ENCODE measurements around the gene PRKCE. TPM values are rescaled to one million over a fixed set of nuclear protein-coding genes. Genes with fewer than 3 reads are reported as not detected.

Gene PRKCE
- total RNA-seq, 2 donors from 2014 or later: 21.7 to 26.9 TPM

GRCh38 chr2:46067501-46068305, 416.2 kb downstream of the PRKCE start:
- intact Hi-C loops (cut with DNase I): loop anchor here (5.0 to 10.0 kb wide), 3 partner anchors 227 to 1190 kb away; partner anchors contain the start of gene EPAS1 (in 1 of the 2)
- no peak for DNase-seq (ENCODE audit: low spot score)

DNA sequence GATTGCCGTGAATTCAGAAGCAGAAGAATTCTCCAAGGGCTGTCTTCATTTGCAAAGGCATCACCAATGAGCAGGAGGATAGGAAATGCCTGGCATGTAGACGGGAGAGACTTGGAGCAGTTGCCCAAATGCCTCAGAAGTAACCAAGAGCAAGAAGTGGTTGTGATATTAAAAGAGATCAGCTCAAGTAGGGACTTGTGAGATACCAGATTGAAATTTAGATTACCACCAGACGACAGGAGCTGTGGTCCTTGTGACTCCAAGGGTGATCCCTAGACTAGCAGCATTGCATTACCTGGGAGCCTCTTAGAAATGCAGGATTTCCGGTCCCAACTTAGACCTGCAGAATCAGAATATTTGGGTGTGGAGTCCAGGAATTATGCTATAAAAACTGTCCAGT, 417.2 kb downstream of the PRKCE start:
- intact Hi-C loops (cut with DNase I): loop anchor here (5.0 to 10.0 kb wide), 3 partner anchors 226 to 1191 kb away; partner anchors contain the start of gene EPAS1 (in 1 of the 2)
- DNase-seq (ENCODE audit: low spot score): no peak

DNA sequence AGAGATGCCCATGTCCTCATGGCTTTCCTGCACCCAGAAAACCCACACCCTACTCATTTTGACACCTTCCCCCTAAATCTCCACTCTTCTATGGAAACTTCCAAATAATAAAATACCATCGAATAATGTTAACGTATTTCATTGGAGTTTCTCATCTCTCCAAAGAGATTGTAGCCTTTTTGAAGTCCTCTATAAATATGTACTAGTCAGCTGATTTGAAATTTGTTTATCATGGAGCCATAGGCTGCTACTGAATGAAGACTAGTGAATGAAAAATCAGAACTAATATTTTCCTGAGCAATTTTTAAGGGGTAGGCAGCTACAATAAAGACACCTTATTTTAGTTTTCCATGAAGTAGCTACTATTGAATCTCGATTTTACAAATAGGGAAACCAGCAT, 419.6 kb downstream of the PRKCE start:
- intact Hi-C loops (cut with DNase I): no loop called here

GRCh38 chr2:46072101-46072820, 420.8 kb downstream of the PRKCE start:
- intact Hi-C loops (cut with DNase I): no loop called here
- DNase-seq (ENCODE audit: low spot score): no peak

More for the DNA sequence above, 419.6 kb downstream of the PRKCE start:
- DNase-seq (ENCODE audit: low spot score): no peak

GRCh38 chr2:46073540-46074046, 422.1 kb downstream of the PRKCE start:
- no peak for DNase-seq (ENCODE audit: low spot score)
- intact Hi-C loops (cut with DNase I): no loop called here

DNA sequence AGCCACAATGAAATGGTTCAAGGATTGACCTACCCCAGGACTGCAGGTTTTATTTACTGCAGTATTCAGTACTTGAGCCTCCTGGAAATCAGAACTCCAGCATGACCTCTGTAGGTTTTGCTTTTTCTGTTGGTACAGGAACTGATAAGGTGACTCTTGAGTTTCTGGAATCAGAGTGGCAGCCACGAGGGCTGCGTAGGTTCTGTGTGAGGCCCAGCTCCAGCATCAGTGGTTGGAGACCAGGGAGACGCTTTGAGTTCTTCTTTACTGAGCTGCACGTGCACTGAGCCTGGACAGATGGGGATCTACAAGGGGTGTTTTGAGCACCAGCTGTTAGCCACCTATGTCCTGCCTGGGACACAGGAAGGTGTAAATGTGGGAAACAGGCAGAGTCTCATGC, 423.0 kb downstream of the PRKCE start:
- intact Hi-C loops (cut with DNase I): no loop called here

GRCh38 chr2:46075848-46076247, 424.4 kb downstream of the PRKCE start:
- DNase-seq (ENCODE audit: low spot score): no peak
- intact Hi-C loops (cut with DNase I): no loop called here

More for the DNA sequence above, 423.0 kb downstream of the PRKCE start:
- DNase-seq (ENCODE audit: low spot score): no peak

GRCh38 chr2:46076251-46076650, 424.8 kb downstream of the PRKCE start:
- DNase-seq (ENCODE audit: low spot score): no peak
- intact Hi-C loops (cut with DNase I): no loop called here

DNA sequence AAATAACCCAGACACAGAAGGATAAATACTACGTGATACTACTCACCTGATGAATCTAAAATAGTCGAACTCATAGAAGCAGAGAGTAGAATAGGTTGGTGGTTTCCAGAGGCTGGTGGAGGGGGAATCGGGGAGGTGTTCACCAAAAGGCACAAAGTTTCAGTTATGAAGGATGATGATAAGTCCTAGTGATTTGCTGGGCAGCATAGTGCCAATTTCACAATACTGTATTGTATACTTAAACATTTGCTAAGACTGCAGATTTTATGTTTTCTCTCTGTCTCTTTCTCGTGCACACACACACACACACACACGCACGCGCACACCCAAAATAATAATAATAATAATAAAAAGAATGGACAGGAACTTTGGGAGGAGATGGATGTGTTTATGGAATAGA, 425.4 kb downstream of the PRKCE start:
- intact Hi-C loops (cut with DNase I): no loop called here
- DNase-seq (ENCODE audit: low spot score): no peak

- intact Hi-C loops (cut with DNase I): loop anchor here in 1 of 2 donors (2.0 kb wide), 1 partner anchor 55 kb away; no protein-coding TSS in a partner anchor
- no peak for DNase-seq (ENCODE audit: low spot score)
Observed at GRCh38 chr2:46077522-46078107, 426.1 kb downstream of the PRKCE start.

- intact Hi-C loops (cut with DNase I): loop anchor here in 1 of 2 donors (2.0 to 5.0 kb wide), 2 partner anchors 53 to 1202 kb away; no protein-coding TSS in a partner anchor
- DNase-seq (ENCODE audit: low spot score): no peak
Observed at GRCh38 chr2:46079985-46080560, 428.6 kb downstream of the PRKCE start.

DNA sequence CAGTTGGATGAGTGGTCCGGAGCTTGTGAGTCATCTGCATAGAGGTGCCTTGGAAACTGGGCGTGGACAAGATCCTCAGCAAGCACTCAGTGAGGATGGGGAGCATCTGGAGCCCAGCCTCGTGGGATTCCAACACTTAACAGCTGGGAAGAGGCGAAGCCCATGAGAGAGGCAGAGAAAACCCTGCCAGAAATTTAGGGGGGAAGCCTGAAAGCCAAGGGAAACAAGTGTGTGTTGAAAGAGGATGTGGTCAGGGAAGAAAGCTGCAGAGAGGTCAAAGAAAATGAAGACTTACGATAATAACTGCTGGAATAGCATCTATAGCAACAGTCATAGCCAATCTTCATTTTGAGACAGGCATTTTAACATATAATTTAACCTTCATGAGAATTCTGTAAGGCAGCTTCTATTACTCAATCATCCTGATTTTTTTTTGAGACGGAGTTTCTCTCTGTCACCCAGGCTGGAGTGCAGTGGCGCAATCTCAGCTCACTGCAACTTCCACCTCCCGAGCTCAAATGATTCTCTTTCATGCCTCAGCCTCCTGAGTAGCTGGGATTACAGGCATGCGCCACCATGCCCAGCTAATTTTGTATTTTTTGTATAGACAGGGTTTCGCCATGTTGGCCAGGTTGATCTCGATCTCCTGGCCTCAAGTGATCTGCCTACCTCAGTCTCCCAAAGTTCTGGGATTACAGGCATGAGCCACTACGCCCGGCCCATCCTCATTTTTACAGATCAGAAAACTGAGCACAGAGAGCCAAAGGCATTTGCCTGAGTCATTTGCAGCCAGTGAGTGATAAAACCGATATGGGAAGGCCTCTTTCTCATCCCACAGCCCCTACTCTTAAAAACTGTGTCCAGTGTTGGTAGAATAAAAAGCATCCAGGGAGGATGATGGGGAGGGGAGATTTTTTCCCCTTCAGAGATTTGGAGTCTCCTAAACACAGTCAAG, 431.3 kb downstream of the PRKCE start:
- intact Hi-C loops (cut with DNase I): loop anchor here in 1 of 2 donors (5.0 kb wide), 1 partner anchor 1199 kb away; no protein-coding TSS in a partner anchor
- peak; percentile 81 for DNase-seq (ENCODE audit: low spot score)

- intact Hi-C loops (cut with DNase I): no loop called here
- no peak for DNase-seq (ENCODE audit: low spot score)
Observed at GRCh38 chr2:46086578-46087070, 435.1 kb downstream of the PRKCE start.

GRCh38 chr2:46087492-46087891, 436.0 kb downstream of the PRKCE start:
- no peak for DNase-seq (ENCODE audit: low spot score)
- intact Hi-C loops (cut with DNase I): no loop called here

- intact Hi-C loops (cut with DNase I): no loop called here
Observed at GRCh38 chr2:46091004-46091403, 439.5 kb downstream of the PRKCE start.

GRCh38 chr2:46091961-46092667, 440.6 kb downstream of the PRKCE start:
- intact Hi-C loops (cut with DNase I): no loop called here
- no peak for DNase-seq (ENCODE audit: low spot score)

More at GRCh38 chr2:46091004-46091403, 439.5 kb downstream of the PRKCE start:
- no peak for DNase-seq (ENCODE audit: low spot score)

DNA sequence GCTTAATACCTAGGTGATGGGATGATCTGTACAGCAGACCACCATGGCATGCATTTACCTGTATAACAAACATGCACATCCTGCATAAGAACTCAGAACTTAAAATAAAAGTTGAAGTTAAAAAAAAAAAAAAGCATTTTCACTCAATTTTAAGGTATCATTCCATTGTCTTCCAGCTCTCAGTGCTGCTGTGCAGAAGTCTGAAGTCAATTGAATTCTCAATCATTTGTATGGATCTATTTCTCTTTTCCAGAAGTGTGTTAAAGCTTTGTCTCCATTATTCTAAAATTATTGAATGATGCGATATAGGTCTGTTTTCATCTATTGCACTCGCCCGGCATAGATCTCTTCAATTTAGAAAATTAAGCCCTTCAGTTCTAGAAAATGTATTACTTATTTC, 443.2 kb downstream of the PRKCE start:
- intact Hi-C loops (cut with DNase I): no loop called here
- DNase-seq (ENCODE audit: low spot score): no peak

Measured in posterior vena cava (tissue), 2 donors.